Measurements from ENCODE around the gene NUB1.

DNA sequence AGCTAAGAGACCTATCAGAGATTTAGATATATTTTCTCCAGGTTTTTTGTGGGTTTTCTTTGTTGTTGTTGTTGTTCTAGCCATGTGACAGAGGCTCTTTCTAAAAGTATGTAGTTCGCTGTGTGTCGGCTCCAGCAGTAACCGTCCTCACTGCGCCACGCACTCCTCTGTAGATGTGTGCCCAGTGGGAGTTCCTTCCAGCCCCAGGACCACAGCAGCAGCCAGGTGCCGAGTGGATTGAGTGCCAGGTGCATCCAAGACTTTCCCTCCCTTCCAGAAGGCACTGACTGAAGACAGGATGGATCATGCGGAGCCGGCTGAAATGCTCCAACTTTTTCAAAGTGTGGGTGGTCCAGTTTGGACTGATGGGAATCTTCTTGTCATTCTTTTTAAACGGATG is 36.4 kb downstream of the NUB1 start:
- TF ChIP-seq, protein P1, sequence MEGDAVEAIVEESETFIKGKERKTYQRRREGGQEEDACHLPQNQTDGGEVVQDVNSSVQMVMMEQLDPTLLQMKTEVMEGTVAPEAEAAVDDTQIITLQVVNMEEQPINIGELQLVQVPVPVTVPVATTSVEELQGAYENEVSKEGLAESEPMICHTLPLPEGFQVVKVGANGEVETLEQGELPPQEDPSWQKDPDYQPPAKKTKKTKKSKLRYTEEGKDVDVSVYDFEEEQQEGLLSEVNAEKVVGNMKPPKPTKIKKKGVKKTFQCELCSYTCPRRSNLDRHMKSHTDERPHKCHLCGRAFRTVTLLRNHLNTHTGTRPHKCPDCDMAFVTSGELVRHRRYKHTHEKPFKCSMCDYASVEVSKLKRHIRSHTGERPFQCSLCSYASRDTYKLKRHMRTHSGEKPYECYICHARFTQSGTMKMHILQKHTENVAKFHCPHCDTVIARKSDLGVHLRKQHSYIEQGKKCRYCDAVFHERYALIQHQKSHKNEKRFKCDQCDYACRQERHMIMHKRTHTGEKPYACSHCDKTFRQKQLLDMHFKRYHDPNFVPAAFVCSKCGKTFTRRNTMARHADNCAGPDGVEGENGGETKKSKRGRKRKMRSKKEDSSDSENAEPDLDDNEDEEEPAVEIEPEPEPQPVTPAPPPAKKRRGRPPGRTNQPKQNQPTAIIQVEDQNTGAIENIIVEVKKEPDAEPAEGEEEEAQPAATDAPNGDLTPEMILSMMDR (IDR thresholded peaks at IDR 0.05): no peak
- no peak for TF ChIP-seq POLR2A (IDR thresholded peaks at IDR 0.05)
